ENCODE measurements around the gene DHRS3. TPM values are rescaled to one million over a fixed set of nuclear protein-coding genes. Genes with fewer than 3 reads are reported as not detected.
A peak's percentile ranks its signal among the peaks of the same experiment; 100 is the strongest.

Gene DHRS3
- total RNA-seq, 2 donors from 2014 or later, result 171 to 178 TPM

DNA sequence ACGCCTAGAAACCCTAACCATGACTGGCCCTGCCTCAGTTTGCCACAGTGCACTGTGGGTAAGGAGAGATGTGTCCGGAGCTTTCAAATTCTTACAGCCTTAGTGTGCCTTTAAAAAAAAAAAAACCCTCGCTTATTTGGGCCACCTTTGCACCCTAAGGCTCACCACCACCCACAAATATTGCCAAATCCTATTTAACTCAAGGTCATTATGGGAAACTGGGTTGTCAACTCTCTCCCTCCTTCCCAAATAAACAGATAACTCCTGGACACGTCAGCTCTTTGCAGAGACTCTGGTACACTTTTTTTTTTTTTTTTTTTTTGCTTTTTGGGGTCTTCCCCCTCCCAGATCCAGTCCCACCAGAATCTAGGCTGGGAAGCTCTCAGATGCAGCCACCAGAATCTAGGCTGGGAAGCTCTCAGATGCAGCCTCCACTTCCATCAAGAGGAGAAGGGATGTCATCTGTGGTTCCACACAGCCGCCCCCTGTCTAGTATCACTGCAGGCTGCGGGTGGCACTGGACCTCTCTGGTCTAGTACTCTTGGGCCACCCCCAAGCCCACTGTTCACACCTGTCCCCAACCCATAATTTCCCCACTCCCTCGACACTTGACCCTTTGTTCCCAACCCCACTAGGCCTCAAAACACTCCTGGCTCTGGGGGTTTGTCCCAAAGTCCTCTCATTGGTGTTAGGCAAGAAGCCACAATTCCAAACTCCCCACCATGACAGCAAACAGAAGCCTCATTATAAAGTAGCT lies 3.4 kb downstream of the DHRS3 start:
- 34% methylated on average over 7 of the region's 7 CpGs for WGBS
- no peak for DNase-seq (ENCODE audit: low spot score)
- H3K36me3 ChIP-seq, result no peaks in the 10 kb centered on the region
- H3K4me1 ChIP-seq (replicated peaks), result peaks cover 5% of the 10 kb centered on the region
- no peaks in the 10 kb centered on the region for H3K27me3 ChIP-seq (replicated peaks; ENCODE audit: insufficient read depth)
- H3K4me3 ChIP-seq, result peak overlapping the region; percentile 85 to 93
- TF ChIP-seq, protein P1, sequence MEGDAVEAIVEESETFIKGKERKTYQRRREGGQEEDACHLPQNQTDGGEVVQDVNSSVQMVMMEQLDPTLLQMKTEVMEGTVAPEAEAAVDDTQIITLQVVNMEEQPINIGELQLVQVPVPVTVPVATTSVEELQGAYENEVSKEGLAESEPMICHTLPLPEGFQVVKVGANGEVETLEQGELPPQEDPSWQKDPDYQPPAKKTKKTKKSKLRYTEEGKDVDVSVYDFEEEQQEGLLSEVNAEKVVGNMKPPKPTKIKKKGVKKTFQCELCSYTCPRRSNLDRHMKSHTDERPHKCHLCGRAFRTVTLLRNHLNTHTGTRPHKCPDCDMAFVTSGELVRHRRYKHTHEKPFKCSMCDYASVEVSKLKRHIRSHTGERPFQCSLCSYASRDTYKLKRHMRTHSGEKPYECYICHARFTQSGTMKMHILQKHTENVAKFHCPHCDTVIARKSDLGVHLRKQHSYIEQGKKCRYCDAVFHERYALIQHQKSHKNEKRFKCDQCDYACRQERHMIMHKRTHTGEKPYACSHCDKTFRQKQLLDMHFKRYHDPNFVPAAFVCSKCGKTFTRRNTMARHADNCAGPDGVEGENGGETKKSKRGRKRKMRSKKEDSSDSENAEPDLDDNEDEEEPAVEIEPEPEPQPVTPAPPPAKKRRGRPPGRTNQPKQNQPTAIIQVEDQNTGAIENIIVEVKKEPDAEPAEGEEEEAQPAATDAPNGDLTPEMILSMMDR (IDR thresholded peaks at IDR 0.05), result no peak
- TF ChIP-seq POLR2AphosphoS5 (IDR thresholded peaks at IDR 0.05) (no peak), POLR2A (IDR thresholded peaks at IDR 0.05) (no peak)
- intact Hi-C loops (cut with DNase I), result no loop called here
- H3K27ac ChIP-seq, result peak overlapping the region; percentile 98
- no peaks in the 10 kb centered on the region for H3K9me3 ChIP-seq

DNA sequence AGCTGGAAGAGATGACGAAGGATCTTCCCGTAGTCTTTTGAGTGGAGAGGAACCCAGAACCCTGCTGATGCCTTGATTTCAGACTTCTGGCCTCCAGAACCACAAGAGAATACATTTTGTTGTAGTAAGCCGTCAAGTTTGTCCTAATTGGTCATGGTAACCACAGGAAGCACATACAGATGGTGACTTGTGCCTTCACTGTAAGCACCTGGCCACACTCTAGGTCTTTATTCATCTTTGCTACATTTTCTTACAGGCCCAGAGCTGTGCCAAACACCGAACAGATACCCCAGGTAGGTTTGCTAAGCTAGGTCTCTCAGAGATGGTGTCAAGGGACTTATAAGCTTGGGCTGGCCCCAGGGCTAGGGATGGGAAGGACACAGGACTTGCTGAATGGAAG lies 4.8 kb downstream of the DHRS3 start:
- Histone ChIP-seq H3K4me3 (no peak overlapping the region), H3K27ac (peak overlapping the region; percentile 98), H3K9me3 (no peaks in the 10 kb centered on the region), H3K4me1 (replicated peaks) (no peaks in the 10 kb centered on the region), H3K27me3 (replicated peaks; ENCODE audit: insufficient read depth) (no peaks in the 10 kb centered on the region), H3K36me3 (no peaks in the 10 kb centered on the region)
- DNase-seq (ENCODE audit: low spot score), result no peak
- TF ChIP-seq POLR2A (IDR thresholded peaks at IDR 0.05) (no peak), POLR2AphosphoS5 (IDR thresholded peaks at IDR 0.05) (no peak)
- TF ChIP-seq, protein P1 (IDR thresholded peaks at IDR 0.05), result no peak
- 65% methylated on average over 4 of the region's 4 CpGs for WGBS
- intact Hi-C loops (cut with DNase I), result no loop called here

DNA sequence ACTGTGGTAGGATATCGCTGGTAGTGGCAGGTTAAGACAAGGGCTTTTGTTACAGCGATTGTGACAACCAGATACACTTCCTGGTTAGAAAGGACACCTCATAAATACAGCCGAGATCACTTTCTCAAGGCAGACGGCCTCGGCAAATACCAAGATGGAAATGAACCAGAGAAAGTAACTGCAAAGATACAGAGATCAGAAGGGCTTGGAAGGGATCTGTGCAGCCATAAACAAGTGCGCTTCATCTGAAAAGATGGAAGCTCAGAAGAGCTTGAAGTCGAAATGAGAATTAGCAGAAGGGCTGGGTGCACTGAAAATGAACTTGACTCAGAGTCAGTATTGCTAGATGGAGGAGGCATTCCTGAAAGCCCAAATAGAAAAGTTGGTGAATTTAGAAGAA lies 7.1 kb downstream of the DHRS3 start:
- intact Hi-C loops (cut with DNase I), result no loop called here
- Histone ChIP-seq H3K4me3 (no peak overlapping the region), H3K27me3 (replicated peaks; ENCODE audit: insufficient read depth) (no peaks in the 10 kb centered on the region), H3K4me1 (replicated peaks) (no peaks in the 10 kb centered on the region), H3K9me3 (no peaks in the 10 kb centered on the region), H3K36me3 (no peaks in the 10 kb centered on the region), H3K27ac (peak overlapping the region; percentile 21 to 24)
- no peak for DNase-seq (ENCODE audit: low spot score)
- TF ChIP-seq POLR2AphosphoS5 (IDR thresholded peaks at IDR 0.05) (peak; percentile 18), POLR2A (IDR thresholded peaks at IDR 0.05) (no peak)
- 42% methylated on average over 7 of the region's 7 CpGs for WGBS

DNA sequence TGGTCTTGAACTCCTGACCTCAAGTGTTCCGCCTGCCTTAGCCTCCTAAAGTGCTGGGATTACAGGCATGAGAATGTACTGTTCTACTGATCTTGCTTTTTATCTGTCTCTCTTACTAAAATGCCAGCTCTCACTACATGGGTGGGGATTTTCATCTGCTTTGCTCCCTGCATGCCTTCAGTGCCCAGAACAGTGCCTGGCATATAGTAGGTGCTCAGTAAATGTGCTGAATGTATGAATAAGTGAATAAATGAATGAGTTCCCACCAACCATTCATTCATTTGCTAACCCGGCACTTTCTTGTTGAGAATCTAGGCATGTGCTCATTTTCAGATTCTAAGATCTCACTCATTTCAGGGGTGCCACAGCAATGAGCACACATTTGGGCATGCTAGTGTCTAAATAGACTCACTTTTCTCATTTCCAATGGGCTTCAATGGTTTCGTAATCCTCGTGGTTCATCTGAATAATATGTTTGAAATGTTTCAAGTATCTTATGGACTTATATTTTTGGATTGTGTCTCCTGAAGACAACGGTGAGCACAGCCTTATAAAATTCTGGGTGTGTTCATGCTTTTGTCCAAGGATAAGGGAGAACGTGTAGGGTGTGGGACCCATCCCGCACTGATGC lies 7.6 kb downstream of the DHRS3 start:
- Histone ChIP-seq H3K4me1 (replicated peaks) (no peaks in the 10 kb centered on the region), H3K27me3 (replicated peaks; ENCODE audit: insufficient read depth) (no peaks in the 10 kb centered on the region), H3K36me3 (no peaks in the 10 kb centered on the region), H3K4me3 (no peak overlapping the region), H3K9me3 (no peaks in the 10 kb centered on the region), H3K27ac (peak overlapping the region; percentile 21 to 24)
- WGBS, result 66% methylated on average over 7 of the region's 7 CpGs
- TF ChIP-seq, protein P1 (IDR thresholded peaks at IDR 0.05), result no peak
- no peak for TF ChIP-seq POLR2AphosphoS5 (IDR thresholded peaks at IDR 0.05)
- DNase-seq (ENCODE audit: low spot score), result no peak
- intact Hi-C loops (cut with DNase I), result no loop called here

DNA sequence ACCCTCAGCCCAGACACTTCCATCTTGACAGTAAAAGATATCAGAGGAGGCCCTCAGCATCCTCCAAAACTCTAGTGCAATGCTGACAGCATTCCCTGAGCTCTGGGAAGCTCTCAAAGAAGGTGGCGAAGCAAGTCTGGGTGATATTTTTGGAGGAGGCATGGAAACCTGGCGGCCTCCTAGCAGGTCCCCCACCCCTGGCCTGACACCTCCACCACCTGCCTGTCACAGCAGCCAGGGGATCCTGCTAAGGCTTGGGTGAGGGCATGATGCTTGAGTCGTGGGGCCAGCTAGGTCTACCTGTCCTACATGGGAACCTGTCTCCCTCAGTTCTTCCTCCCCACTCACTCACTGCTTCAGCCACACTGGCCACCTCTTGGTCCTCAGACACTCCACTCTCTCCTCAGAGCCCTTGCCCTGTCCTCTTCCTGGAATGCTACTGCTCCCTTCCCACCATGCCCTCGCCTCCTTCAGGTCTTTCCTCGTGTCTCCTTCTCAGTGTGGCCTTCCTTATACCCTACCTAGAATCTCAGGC lies 8.5 kb downstream of the DHRS3 start:
- TF ChIP-seq POLR2A (IDR thresholded peaks at IDR 0.05) (no peak), POLR2AphosphoS5 (IDR thresholded peaks at IDR 0.05) (no peak)
- TF ChIP-seq, protein P1 (IDR thresholded peaks at IDR 0.05), result no peak
- H3K4me3 ChIP-seq, result no peak overlapping the region
- intact Hi-C loops (cut with DNase I), result no loop called here
- no peaks in the 10 kb centered on the region for H3K36me3 ChIP-seq
- no peaks in the 10 kb centered on the region for H3K9me3 ChIP-seq
- no peak for DNase-seq (ENCODE audit: low spot score)
- no peaks in the 10 kb centered on the region for H3K4me1 ChIP-seq (replicated peaks)
- WGBS, result 86% methylated on average over 5 of the region's 5 CpGs
- no peak overlapping the region for H3K27ac ChIP-seq
- no peaks in the 10 kb centered on the region for H3K27me3 ChIP-seq (replicated peaks; ENCODE audit: insufficient read depth)
